Ramos (cell line): ENCODE data around the gene WDTC1.

Experiments
- in situ Hi-C: fragments of 300-500 bp; cut with MboI; formaldehyde crosslinking; loops from one replicate; pipeline ENCODE4 v1.14.3; 2022; ENCODE audit warnings: low sequenced_read_pairs; ENCODE audit not compliant: unreplicated experiment

Gene WDTC1

DNA sequence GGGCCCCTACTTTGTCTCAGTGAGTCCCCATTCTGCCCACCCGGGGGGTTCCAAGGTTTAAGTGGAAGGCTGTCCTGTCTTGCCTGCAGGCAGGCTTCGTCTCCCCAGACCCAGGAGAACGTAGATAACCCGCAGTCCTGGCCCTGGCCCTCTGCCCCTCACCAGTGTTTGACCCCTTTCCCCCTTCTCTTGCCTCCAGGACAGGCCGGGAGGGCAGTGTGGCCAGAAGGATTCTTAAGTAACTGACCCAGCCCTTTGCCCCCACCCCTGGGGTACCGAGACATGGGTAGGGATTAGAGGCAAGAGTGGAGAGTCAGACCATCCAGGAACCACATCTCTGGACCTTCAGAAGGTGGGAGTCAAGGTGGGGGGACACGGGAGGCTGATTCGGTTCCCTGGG is 96.4 kb downstream of the WDTC1 start:
- in situ Hi-C loops, result no loop called here

DNA sequence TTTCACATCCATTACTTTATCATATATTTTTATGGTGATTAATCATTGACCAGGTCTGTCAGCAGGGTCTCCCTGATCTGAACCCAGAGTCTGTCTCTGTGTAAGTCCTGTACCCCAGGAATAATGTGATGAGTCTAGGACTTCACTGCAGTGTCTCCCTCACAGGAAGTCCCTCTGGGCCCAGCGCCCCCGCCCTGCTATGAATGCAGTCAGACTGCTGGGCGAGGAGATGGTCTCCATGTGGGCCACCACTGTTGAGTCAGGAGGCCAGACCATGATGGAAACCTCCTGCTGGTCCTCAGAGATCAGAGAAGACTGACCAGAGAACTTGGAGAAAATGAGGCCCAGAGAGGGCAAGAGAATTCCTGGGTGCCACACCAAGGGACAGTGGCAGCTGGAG is 97.0 kb downstream of the WDTC1 start:
- in situ Hi-C loops, result no loop called here

- in situ Hi-C loops, result no loop called here
Measured at GRCh38 chr1:27331922-27332321, 97.5 kb downstream of the WDTC1 start.

GRCh38 chr1:27332536-27333281 is 98.3 kb downstream of the WDTC1 start:
- in situ Hi-C loops, result no loop called here

DNA sequence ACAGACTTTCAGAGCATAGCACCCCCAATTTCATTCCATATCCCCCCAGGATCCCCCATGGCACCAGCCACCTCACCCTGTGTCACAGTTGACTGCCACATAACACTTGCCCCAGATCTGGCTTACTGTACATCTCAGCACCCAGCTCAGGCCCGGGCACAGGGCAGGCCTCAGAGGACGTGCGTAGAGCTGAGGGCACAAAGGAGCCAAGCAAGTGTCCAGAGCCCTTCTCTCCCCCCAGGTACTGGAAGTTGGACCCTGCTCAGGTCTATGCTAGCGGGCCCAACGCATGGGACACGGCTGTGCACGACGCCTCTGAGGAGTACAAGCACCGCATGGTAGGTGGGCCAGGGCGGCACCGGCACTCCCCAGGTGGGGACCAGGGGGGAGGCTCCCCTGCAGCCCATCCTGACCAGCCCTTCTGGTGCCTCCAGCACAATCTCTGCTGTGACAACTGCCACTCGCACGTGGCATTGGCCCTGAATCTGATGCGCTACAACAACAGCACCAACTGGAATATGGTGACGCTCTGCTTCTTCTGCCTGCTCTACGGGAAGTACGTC is 99.4 kb downstream of the WDTC1 start:
- in situ Hi-C loops, result no loop called here

GRCh38 chr1:27335506-27336422 is 101.3 kb downstream of the WDTC1 start:
- in situ Hi-C loops, result no loop called here

DNA sequence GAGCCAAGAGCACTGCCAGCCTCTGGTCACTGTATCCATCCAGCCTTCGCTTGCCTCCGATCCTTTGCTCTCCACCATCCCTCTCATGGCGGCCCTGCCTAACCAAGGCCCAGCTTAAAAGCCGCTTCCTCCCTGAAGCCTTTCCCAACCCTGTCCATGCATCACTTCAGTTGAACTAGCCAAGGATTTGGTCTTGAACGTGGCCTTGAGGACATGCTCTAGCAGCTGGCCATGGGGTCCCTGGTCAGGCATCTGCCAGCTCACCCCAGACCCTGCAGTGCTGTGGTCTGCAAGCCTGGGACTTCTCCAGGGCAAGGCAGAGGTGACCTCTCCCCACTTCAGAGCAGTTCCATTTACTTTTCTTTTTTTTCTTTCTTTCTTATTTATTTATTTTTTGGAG is 102.3 kb downstream of the WDTC1 start:
- in situ Hi-C loops, result no loop called here

DNA sequence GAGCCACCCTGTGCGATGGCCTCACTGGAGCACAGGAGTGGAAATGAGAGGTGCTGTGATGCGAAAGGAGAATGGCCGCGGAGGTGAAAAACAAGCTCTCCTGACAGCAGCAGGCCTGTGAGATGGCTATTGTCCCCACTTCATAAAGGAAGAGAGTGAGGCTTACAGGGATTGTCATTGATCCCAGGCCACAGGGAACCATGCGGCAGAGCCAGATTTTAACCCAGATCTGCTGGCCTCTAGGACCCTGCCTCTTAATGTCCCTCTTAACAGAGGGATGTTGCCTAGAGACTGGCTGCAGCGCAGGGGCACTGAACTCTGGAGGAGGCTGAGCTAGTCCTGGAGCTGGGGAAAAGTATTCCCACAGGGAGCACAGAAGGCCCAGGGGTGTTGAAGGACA is 104.3 kb downstream of the WDTC1 start:
- in situ Hi-C loops, result no loop called here

DNA sequence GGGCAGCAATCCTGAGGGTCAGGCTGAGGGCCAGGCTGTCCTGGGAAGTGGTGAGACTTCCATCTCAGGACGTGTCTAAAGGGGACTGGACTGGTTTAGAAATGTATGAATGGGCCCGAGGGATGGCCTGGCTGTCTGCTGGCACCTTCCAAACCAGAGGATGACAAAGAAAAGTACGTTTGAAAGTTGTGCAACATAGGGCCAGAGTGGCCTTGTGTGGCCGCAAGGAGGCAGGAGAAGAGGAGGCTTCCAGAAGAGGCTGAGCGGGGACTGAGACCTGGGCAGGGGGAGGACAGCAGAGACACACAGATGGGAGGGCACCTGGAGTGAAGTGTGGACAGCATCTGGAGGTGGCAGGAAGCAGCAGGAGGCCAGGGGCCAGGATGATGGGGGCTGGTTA is 104.8 kb downstream of the WDTC1 start:
- in situ Hi-C loops, result no loop called here

- in situ Hi-C loops, result no loop called here
Measured at GRCh38 chr1:27341525-27342252, 107.3 kb downstream of the WDTC1 start, which contains the start of gene SYTL1. Gene SYTL1 (plus strand): TSS chr1:27342022. CDS start chr1:27345335, 3,313 bp downstream.

GRCh38 chr1:27342391-27342777 is 108.0 kb downstream of the WDTC1 start:
- in situ Hi-C loops, result no loop called here

GRCh38 chr1:27342778-27343638 is 108.6 kb downstream of the WDTC1 start:
- in situ Hi-C loops, result no loop called here

GRCh38 chr1:27343639-27344025 is 109.2 kb downstream of the WDTC1 start:
- in situ Hi-C loops, result no loop called here

- in situ Hi-C loops, result no loop called here
Measured at GRCh38 chr1:27345272-27345671, 110.8 kb downstream of the WDTC1 start.

GRCh38 chr1:27346357-27346756 is 111.9 kb downstream of the WDTC1 start:
- in situ Hi-C loops, result no loop called here

DNA sequence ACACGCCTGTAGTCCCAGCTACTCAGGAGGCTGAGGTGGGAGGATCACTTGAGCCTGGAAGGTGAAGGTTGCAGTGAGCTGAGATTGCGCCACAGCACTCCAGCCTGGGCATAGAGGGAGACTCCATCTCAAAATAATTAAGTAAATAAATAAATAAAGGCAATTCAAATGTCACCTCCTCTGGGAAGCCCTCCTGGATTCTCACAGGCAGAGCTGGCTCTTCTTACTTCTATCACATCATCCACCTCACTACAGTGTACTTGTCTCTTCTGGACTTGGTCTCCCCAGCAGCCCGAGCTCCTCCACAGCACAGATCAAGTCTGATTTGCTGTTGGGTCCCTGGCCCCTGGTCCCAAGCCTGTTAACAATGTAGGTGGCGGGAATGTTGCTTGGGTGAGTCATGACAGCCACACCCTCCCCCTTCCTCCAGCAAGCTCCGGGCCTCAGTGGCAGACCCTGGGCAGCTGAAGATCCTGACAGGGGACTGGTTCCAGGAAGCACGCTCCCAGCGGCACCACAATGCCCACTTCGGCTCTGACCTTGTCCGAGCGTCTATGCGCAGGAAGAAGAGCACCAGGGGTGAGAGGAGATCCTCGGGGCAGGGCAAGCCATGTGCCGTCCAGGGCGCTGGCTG is 112.7 kb downstream of the WDTC1 start:
- in situ Hi-C loops, result no loop called here

DNA sequence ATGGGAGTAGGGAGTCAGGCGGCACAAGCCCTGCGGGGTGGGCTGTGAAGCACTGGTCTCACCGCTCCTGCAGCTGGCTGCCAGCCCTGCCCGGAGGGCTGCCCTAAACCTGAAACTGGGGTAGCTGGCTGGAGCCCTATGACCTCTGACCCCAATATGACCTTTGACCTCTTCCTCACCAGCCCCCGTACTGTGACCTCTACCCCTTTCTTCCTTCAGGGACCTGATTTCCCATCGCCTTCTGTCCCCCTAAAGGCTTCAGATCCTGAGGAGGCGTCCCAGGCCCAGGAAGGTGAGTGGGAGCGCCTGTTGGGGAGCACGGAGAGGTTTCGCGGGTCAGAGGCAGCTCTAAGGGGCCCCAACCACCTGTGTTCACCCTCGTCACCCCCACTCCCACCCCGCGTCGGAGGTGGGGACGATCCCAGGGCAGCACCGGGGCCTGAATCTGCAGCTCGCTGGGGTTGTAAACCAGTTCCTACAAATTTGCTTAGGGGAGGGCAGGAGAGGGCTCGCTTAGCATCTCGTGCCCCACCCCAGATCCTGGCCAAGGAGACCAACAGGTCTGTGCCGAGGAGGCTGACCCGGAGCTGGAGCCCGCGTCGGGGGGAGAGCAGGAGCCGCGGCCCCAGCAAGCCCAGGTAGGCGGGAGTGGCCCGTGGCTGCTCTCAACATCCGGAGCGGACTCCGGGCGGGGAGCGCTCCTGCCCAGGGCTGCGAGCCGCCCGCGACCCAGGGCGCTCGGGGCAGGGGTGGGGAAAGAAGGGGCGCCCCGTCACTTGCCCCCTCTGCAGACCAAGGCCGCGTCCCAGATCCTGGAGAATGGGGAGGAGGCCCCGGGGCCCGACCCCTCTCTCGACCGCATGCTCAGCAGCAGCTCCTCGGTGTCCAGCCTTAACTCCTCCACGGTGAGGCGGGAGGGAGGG is 114.7 kb downstream of the WDTC1 start:
- in situ Hi-C loops, result no loop called here
